ENCODE data around the gene VENTX. TPM values are rescaled to one million over a fixed set of nuclear protein-coding genes. Genes with fewer than 3 reads are reported as not detected.

The VENTX gene
- total RNA-seq, 3 donors from 2014 or later (not counting 1 experiment from before 2014, with no cell fraction given): 0.48 to 4.1 (median 0.75) TPM

DNA sequence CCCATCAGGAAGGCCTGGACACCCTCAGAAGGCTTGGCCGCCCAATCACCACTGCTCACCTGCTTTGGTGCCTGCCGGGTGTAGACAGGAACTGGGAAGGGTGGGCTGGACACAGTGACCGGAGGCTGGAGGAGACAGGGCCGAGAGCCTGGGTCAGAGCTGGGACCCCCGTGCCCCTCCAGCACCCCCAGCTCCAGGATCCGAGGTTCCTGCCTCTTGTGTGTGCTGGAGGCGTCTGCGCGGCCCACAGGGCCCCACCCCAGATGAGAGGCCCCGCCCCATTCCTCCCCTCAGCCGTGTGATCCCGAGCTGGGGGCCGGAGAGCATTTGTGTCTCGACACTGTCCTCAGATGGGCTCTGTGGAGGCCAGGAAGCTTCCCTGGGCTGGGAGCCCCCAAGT lies 29.6 kb downstream of the VENTX start:
- peaks cover 0 to 34% of the 10 kb centered on the region in 2 donors for H3K4me1 Mint-ChIP-seq
- H3K36me3 ChIP-seq (ENCODE audit: control insufficient read depth, insufficient read depth, low read length): peaks cover 79% of the 10 kb centered on the region
- H3K36me3 Mint-ChIP-seq: no peaks in the 10 kb centered on the region

DNA sequence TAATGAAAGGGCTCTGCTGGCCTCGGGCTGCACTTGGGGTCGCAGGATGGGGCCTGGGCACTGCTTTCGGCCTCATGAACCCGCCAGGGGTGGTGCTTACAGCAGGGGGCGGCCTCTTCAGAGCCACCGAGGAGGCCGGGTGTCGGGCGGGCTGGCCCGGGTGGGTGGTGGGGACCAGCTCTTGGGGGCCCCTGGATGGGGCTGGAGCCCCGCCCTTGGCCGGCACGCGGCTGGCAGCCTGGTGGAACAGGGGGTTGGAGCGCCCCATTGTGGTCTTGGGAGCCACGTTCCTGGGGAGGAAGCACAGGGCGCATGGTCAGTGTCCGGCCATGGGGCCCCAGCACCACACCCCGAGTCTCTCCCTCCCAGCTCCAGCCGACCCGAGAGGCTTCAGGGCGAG lies 30.2 kb downstream of the VENTX start:
- 94% methylated on average over 22 of the region's 22 CpGs for WGBS (ENCODE audit: insufficient coverage)
- Mint-ChIP-seq H3K9me3 (no peaks in the 10 kb centered on the region), H3K27ac (no peak overlapping the region), H3K4me3 (no peak overlapping the region), H3K4me1 (peaks cover 0 to 28% of the 10 kb centered on the region in 2 donors), H3K27me3 (ENCODE audit: low read depth in 2 of 2) (no peaks in the 10 kb centered on the region), H3K36me3 (no peaks in the 10 kb centered on the region)
- Histone ChIP-seq H3K36me3 (ENCODE audit: control insufficient read depth, insufficient read depth, low read length) (peaks cover 79% of the 10 kb centered on the region), H3K4me1 (ENCODE audit: control insufficient read depth, insufficient read depth, low read length) (peaks cover 31% of the 10 kb centered on the region), H3K27ac (ENCODE audit: low read length) (no peak overlapping the region), H3K4me3 (ENCODE audit: low read length) (no peak overlapping the region), H3K9me3 (ENCODE audit: control insufficient read depth, insufficient read depth, low read length) (no peaks in the 10 kb centered on the region), H3K27me3 (ENCODE audit: control insufficient read depth, insufficient read depth, low read length) (no peaks in the 10 kb centered on the region)
- ATAC-seq: no peak
- intact Hi-C loops (cut with micrococcal nuclease): no loop called here
- TF ChIP-seq, protein P1, sequence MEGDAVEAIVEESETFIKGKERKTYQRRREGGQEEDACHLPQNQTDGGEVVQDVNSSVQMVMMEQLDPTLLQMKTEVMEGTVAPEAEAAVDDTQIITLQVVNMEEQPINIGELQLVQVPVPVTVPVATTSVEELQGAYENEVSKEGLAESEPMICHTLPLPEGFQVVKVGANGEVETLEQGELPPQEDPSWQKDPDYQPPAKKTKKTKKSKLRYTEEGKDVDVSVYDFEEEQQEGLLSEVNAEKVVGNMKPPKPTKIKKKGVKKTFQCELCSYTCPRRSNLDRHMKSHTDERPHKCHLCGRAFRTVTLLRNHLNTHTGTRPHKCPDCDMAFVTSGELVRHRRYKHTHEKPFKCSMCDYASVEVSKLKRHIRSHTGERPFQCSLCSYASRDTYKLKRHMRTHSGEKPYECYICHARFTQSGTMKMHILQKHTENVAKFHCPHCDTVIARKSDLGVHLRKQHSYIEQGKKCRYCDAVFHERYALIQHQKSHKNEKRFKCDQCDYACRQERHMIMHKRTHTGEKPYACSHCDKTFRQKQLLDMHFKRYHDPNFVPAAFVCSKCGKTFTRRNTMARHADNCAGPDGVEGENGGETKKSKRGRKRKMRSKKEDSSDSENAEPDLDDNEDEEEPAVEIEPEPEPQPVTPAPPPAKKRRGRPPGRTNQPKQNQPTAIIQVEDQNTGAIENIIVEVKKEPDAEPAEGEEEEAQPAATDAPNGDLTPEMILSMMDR (IDR thresholded peaks at IDR 0.05): no peak
- no peak for DNase-seq

More for the DNA sequence above, 29.6 kb downstream of the VENTX start:
- Histone ChIP-seq H3K27me3 (ENCODE audit: control insufficient read depth, insufficient read depth, low read length) (no peaks in the 10 kb centered on the region), H3K27ac (ENCODE audit: low read length) (no peak overlapping the region), H3K4me3 (ENCODE audit: low read length) (no peak overlapping the region), H3K9me3 (ENCODE audit: control insufficient read depth, insufficient read depth, low read length) (no peaks in the 10 kb centered on the region), H3K4me1 (ENCODE audit: control insufficient read depth, insufficient read depth, low read length) (peaks cover 35% of the 10 kb centered on the region)
- H3K9me3 Mint-ChIP-seq: no peaks in the 10 kb centered on the region
- no peak for DNase-seq
- intact Hi-C loops (cut with micrococcal nuclease): no loop called here
- WGBS (ENCODE audit: insufficient coverage): 94% methylated on average over 14 of the region's 14 CpGs
- H3K4me3 Mint-ChIP-seq: no peak overlapping the region
- TF ChIP-seq, protein P1 (IDR thresholded peaks at IDR 0.05): no peak
- no peak overlapping the region for H3K27ac Mint-ChIP-seq
- H3K27me3 Mint-ChIP-seq (ENCODE audit: low read depth in 2 of 2): no peaks in the 10 kb centered on the region
- no peak for ATAC-seq

DNA sequence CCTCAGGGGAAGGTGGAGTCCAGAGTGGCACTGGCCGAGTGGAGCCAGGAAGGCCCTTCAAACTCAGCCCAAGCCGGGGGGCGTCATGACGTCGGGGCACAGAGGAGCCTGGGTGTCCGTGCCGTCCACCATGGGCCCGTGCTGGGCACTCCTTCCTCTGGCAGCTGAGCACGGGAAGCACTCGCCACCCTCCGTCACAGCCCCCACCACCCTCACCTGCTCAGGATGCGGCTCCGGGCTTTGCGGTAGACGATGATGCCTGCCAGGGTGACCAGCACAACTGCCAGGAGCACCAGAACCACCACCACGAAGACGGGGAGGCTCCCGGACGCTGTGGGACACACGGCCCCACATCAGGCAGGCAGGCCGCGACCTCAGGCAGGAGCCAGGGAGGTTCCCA lies 30.9 kb downstream of the VENTX start:
- H3K4me3 Mint-ChIP-seq: no peak overlapping the region
- DNase-seq: no peak

More for the DNA sequence above, 30.9 kb downstream of the VENTX start:
- Histone ChIP-seq H3K27me3 (ENCODE audit: control insufficient read depth, insufficient read depth, low read length) (no peaks in the 10 kb centered on the region), H3K36me3 (ENCODE audit: control insufficient read depth, insufficient read depth, low read length) (peaks cover 79% of the 10 kb centered on the region), H3K27ac (ENCODE audit: low read length) (no peak overlapping the region), H3K9me3 (ENCODE audit: control insufficient read depth, insufficient read depth, low read length) (no peaks in the 10 kb centered on the region), H3K4me3 (ENCODE audit: low read length) (no peak overlapping the region), H3K4me1 (ENCODE audit: control insufficient read depth, insufficient read depth, low read length) (peaks cover 30% of the 10 kb centered on the region)
- TF ChIP-seq, protein P1 (IDR thresholded peaks at IDR 0.05): no peak
- Mint-ChIP-seq H3K36me3 (no peaks in the 10 kb centered on the region), H3K27me3 (ENCODE audit: low read depth in 2 of 2) (no peaks in the 10 kb centered on the region), H3K9me3 (no peaks in the 10 kb centered on the region), H3K4me1 (peaks cover 0 to 24% of the 10 kb centered on the region in 2 donors), H3K27ac (no peak overlapping the region)
- WGBS (ENCODE audit: insufficient coverage): 95% methylated on average over 22 of the region's 22 CpGs
- intact Hi-C loops (cut with micrococcal nuclease): no loop called here
- no peak for ATAC-seq

All from natural killer cell (primary cell).